Measurements from ENCODE around the gene XCR1. TPM values are rescaled to one million over a fixed set of nuclear protein-coding genes. Genes with fewer than 3 reads are reported as not detected.

XCR1 gene
- total and polyA plus RNA-seq, 2 experiments from 2014 or later = not detected

DNA sequence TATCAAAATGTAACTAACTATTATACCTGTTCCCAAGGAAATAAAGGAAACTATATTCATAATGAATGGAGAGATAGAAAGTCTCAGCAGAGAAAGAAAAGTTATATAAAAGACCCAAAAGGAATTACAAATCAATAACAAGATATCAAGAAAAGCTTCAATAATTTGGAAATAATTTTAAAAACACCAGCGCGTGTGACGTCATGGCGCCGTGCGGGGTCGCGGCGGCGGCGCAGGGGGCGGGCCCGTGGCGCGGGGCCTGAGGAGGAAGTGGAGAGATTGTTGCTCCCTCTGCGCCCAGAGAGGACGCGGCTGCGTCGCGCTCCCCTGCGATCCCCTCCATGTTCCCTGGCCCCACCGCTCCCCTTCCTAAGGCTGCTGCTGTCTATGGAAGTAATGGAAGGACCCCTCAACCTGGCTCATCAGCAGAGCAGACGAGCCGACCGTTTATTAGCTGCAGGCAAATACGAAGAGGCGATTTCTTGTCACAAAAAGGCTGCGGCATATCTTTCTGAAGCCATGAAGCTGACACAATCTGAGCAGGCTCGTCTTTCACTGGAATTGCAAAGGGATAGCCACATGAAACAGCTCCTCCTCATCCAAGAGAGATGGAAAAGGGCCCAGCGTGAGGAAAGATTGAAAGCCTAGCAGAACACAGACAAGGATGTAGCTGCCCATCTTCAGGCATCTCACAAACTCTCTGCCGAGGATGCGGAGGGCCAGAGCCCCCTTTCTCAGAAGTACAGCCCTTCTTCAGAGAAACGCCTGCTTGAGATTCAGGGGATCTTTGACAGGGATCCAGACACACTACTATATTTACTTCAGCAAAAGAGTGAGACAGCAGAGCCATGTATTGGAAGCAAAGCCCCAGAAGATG is 4.1 kb downstream of the XCR1 start:
- in situ Hi-C loops (cut with MboI) = no loop called here

DNA sequence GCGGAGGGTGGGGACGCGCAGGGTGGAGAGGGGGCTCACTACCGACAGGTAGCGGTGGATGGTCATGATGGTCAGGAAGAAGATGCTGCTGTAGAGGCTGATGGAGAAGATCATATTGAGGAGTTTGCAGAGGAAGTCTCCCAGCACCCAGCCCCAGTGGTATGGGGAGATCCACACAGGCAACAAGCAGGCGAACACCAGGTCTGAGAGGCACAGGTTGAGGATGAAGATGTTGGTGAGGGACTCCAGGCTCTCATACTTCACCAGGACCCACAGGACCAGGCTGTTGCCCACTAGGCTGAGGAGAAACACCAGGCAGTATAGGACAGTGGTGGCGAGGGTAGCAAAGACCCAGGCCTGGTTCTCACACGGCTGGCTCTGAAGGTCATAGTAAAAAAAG is 5.8 kb downstream of the XCR1 start:
- H3K4me1 ChIP-seq (ENCODE audit: insufficient read depth) = no peaks in the 10 kb centered on the region
- no peaks in the 10 kb centered on the region for H3K79me2 ChIP-seq (ENCODE audit: insufficient read depth)
- H3K9me2 ChIP-seq (ENCODE audit: insufficient read depth) = no peaks in the 10 kb centered on the region
- H3K27me3 ChIP-seq (replicated peaks; ENCODE audit: insufficient read depth) = 0 out of 2 replicates have a peak, but pooled peaks cover 12% of the 10 kb centered on the region
- no peak overlapping the region for H3K4me2 ChIP-seq (ENCODE audit: unreplicated experiment)
- no peak overlapping the region for H3K4me3 ChIP-seq
- H3K36me3 ChIP-seq (ENCODE audit: low read depth) = no peaks in the 10 kb centered on the region
- no peaks in the 10 kb centered on the region for H3K9me3 ChIP-seq (ENCODE audit: low read depth)
- no peak for DNase-seq
- H4K20me1 ChIP-seq (ENCODE audit: insufficient read depth) = no peaks in the 10 kb centered on the region
- 94 to 98% methylated on average over 8 of the region's 8 CpGs for WGBS, 2 experiments (ENCODE audit: low coverage in 1 of 2, low lambda C conversion rate in 2 of 2, missing lambda C conversion rate in 2 of 2)
- H3F3A ChIP-seq (ENCODE audit: insufficient read depth) = no peaks in the 10 kb centered on the region
- in situ Hi-C loops (cut with MboI) = no loop called here
- H3K27ac ChIP-seq = no peak overlapping the region
- TF ChIP-seq EZH2phosphoT487 (IDR thresholded peaks at IDR 0.05; ENCODE audit: insufficient read depth, low read depth) (no peak), EZH2 (IDR thresholded peaks at IDR 0.05; ENCODE audit: insufficient read depth, poor library complexity, severe bottlenecking) (no peak)
- no peak overlapping the region for H2AFZ ChIP-seq
- no peak overlapping the region for H3K9ac ChIP-seq

More for the DNA sequence above, 4.1 kb downstream of the XCR1 start:
- Histone ChIP-seq H3K36me3 (ENCODE audit: low read depth) (no peaks in the 10 kb centered on the region), H3K79me2 (ENCODE audit: insufficient read depth) (no peaks in the 10 kb centered on the region), H3K4me2 (ENCODE audit: unreplicated experiment) (no peak overlapping the region), H3K9me3 (ENCODE audit: low read depth) (no peaks in the 10 kb centered on the region), H3K9me2 (ENCODE audit: insufficient read depth) (no peaks in the 10 kb centered on the region), H3K9ac (no peak overlapping the region), H3K27me3 (replicated peaks; ENCODE audit: insufficient read depth) (0 out of 2 replicates have a peak, but pooled peaks cover 12% of the 10 kb centered on the region), H3K4me3 (no peak overlapping the region), H4K20me1 (ENCODE audit: insufficient read depth) (no peaks in the 10 kb centered on the region), H3K4me1 (ENCODE audit: insufficient read depth) (no peaks in the 10 kb centered on the region), H3K27ac (no peak overlapping the region), H3F3A (ENCODE audit: insufficient read depth) (no peaks in the 10 kb centered on the region), H2AFZ (no peak overlapping the region)
- DNase-seq = no peak
- WGBS, 2 experiments (ENCODE audit: low coverage in 1 of 2, low lambda C conversion rate in 2 of 2, missing lambda C conversion rate in 2 of 2) = 87% methylated on average over 31 to 34 of the region's 34 CpGs
- TF ChIP-seq EZH2 (IDR thresholded peaks at IDR 0.05; ENCODE audit: insufficient read depth, poor library complexity, severe bottlenecking) (no peak), EZH2phosphoT487 (IDR thresholded peaks at IDR 0.05; ENCODE audit: insufficient read depth, low read depth) (no peak)

DNA sequence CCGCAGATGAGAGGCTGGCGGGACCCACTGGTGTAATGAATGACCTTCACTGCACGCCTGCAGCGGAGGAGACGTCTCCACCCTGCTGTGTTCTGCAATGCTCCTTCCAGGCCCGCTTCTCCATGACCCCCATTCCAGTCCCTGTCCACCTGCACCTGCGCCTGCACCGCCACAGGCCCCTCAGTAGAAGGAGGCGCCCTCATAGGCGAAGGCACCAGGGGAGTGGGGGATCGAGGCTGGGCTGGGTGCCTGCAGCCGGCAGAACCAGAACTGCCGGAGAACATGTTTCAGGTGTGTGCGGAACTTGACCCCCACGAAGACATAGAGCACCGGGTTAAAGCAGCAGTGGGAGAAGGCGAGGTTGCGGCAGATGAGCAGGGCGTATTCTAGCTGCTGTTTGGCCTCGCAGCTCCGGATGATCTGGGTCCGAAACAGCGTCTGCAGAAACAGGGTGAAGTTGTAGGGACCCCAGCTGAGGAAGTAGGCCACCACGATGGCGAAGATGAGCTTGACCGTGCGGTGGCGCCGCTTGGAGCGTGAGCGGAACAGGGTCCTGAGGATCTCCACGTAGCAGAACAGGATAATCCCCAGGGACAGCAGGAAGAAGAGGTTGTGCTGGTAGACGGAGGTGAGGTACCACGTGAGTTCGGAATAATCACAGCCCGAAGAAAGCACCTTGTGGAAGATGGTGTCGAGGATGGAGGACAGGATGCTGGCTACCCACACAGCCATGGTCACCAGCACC is 6.3 kb downstream of the XCR1 start:
- WGBS, 2 experiments (ENCODE audit: low coverage in 1 of 2, low lambda C conversion rate in 2 of 2, missing lambda C conversion rate in 2 of 2) = 85 to 91% methylated on average over 36 to 37 of the region's 37 CpGs
- Histone ChIP-seq H3K9me3 (ENCODE audit: low read depth) (no peaks in the 10 kb centered on the region), H3K79me2 (ENCODE audit: insufficient read depth) (no peaks in the 10 kb centered on the region), H3K4me3 (no peak overlapping the region), H3K4me2 (ENCODE audit: unreplicated experiment) (no peak overlapping the region), H4K20me1 (ENCODE audit: insufficient read depth) (no peaks in the 10 kb centered on the region), H3K9ac (no peak overlapping the region), H3F3A (ENCODE audit: insufficient read depth) (no peaks in the 10 kb centered on the region), H3K27me3 (replicated peaks; ENCODE audit: insufficient read depth) (0 out of 2 replicates have a peak, but pooled peaks cover 12% of the 10 kb centered on the region), H3K9me2 (ENCODE audit: insufficient read depth) (no peaks in the 10 kb centered on the region), H3K4me1 (ENCODE audit: insufficient read depth) (no peaks in the 10 kb centered on the region), H2AFZ (no peak overlapping the region), H3K27ac (no peak overlapping the region), H3K36me3 (ENCODE audit: low read depth) (no peaks in the 10 kb centered on the region)
- in situ Hi-C loops (cut with MboI) = no loop called here
- TF ChIP-seq EZH2phosphoT487 (IDR thresholded peaks at IDR 0.05; ENCODE audit: insufficient read depth, low read depth) (no peak), EZH2 (IDR thresholded peaks at IDR 0.05; ENCODE audit: insufficient read depth, poor library complexity, severe bottlenecking) (no peak)
- DNase-seq = no peak

DNA sequence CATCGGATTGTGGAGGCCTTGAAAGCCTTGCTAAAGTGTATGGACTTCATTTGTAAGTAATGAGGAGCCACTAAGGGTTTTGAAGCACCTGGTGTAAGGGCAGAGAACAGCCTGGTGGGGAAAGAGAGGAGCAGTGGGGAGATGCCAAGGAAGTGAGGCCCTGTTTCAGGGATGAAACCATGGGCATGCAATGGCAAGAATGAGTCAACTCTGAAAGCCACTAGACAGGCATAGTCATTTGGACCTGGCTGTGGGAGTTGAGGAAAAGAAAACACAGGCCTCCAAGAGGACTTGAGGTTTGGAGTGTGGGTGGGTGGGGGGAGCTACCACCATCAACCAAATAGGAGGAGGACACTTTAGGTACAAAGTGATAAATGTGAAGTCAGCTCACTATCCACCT is 7.6 kb downstream of the XCR1 start:
- no peak overlapping the region for H3K4me2 ChIP-seq (ENCODE audit: unreplicated experiment)
- peak; percentile 78 for DNase-seq
- TF ChIP-seq EZH2phosphoT487 (IDR thresholded peaks at IDR 0.05; ENCODE audit: insufficient read depth, low read depth) (no peak), EZH2 (IDR thresholded peaks at IDR 0.05; ENCODE audit: insufficient read depth, poor library complexity, severe bottlenecking) (no peak)
- no peak overlapping the region for H3K4me3 ChIP-seq
- H3K27ac ChIP-seq = no peak overlapping the region
- H3K79me2 ChIP-seq (ENCODE audit: insufficient read depth) = no peaks in the 10 kb centered on the region
- no peaks in the 10 kb centered on the region for H3K9me2 ChIP-seq (ENCODE audit: insufficient read depth)
- no peaks in the 10 kb centered on the region for H3K9me3 ChIP-seq (ENCODE audit: low read depth)
- H3K36me3 ChIP-seq (ENCODE audit: low read depth) = no peaks in the 10 kb centered on the region
- in situ Hi-C loops (cut with MboI) = no loop called here
- 0 out of 2 replicates have a peak, but pooled peaks cover 4% of the 10 kb centered on the region for H3K27me3 ChIP-seq (replicated peaks; ENCODE audit: insufficient read depth)
- no peak overlapping the region for H3K9ac ChIP-seq
- no peaks in the 10 kb centered on the region for H4K20me1 ChIP-seq (ENCODE audit: insufficient read depth)
- 77 to 81% methylated on average over 1 of the region's 1 CpG for WGBS, 2 experiments (ENCODE audit: low coverage in 1 of 2, low lambda C conversion rate in 2 of 2, missing lambda C conversion rate in 2 of 2)
- H3K4me1 ChIP-seq (ENCODE audit: insufficient read depth) = no peaks in the 10 kb centered on the region
- no peaks in the 10 kb centered on the region for H3F3A ChIP-seq (ENCODE audit: insufficient read depth)
- H2AFZ ChIP-seq = no peak overlapping the region

Data from GM23248 (cell line).